ENCODE results near the gene PODNL1. TPM values are rescaled to one million over a fixed set of nuclear protein-coding genes. Genes with fewer than 3 reads are reported as not detected.

The PODNL1 gene
- total and polyA plus RNA-seq, 2 experiments from 2014 or later = 6.2 to 45.3 TPM

GRCh38 chr19:13982773-13983172 is 44.6 kb upstream of the PODNL1 start:
- WGBS, 2 experiments (ENCODE audit: low coverage in 1 of 2, low lambda C conversion rate in 2 of 2, missing lambda C conversion rate in 2 of 2) = 96 to 99% methylated on average over 9 of the region's 9 CpGs
- no peaks in the 10 kb centered on the region for H3K9me3 ChIP-seq (ENCODE audit: low read depth)
- H3K4me2 ChIP-seq (ENCODE audit: unreplicated experiment) = no peak overlapping the region
- no peaks in the 10 kb centered on the region for H3K27me3 ChIP-seq (replicated peaks; ENCODE audit: insufficient read depth)
- no peaks in the 10 kb centered on the region for H3K36me3 ChIP-seq (ENCODE audit: low read depth)
- no peak overlapping the region for H3K27ac ChIP-seq
- H3K79me2 ChIP-seq (ENCODE audit: insufficient read depth) = no peaks in the 10 kb centered on the region
- no peaks in the 10 kb centered on the region for H4K20me1 ChIP-seq (ENCODE audit: insufficient read depth)
- in situ Hi-C loops (cut with MboI) = no loop called here
- no peaks in the 10 kb centered on the region for H3F3A ChIP-seq (ENCODE audit: insufficient read depth)
- H3K9ac ChIP-seq = no peak overlapping the region
- no peak for DNase-seq
- no peaks in the 10 kb centered on the region for H3K9me2 ChIP-seq (ENCODE audit: insufficient read depth)
- H3K4me3 ChIP-seq = no peak overlapping the region
- no peak overlapping the region for H2AFZ ChIP-seq
- TF ChIP-seq EZH2 (IDR thresholded peaks at IDR 0.05; ENCODE audit: insufficient read depth, poor library complexity, severe bottlenecking) = no peak
- TF ChIP-seq EZH2phosphoT487 (IDR thresholded peaks at IDR 0.05; ENCODE audit: insufficient read depth, low read depth) = no peak
- H3K4me1 ChIP-seq (ENCODE audit: insufficient read depth) = peaks cover 7% of the 10 kb centered on the region; the same call in 1 of the 2 replicates

- Histone ChIP-seq H3K79me2 (ENCODE audit: insufficient read depth) (no peaks in the 10 kb centered on the region), H3K27me3 (replicated peaks; ENCODE audit: insufficient read depth) (no peaks in the 10 kb centered on the region), H2AFZ (no peak overlapping the region), H3K4me1 (ENCODE audit: insufficient read depth) (peaks cover 6% of the 10 kb centered on the region; the same call in 1 of the 2 replicates), H3K4me3 (no peak overlapping the region), H3K9me3 (ENCODE audit: low read depth) (no peaks in the 10 kb centered on the region), H3F3A (ENCODE audit: insufficient read depth) (no peaks in the 10 kb centered on the region), H3K36me3 (ENCODE audit: low read depth) (no peaks in the 10 kb centered on the region), H3K4me2 (ENCODE audit: unreplicated experiment) (no peak overlapping the region), H3K9me2 (ENCODE audit: insufficient read depth) (no peaks in the 10 kb centered on the region), H4K20me1 (ENCODE audit: insufficient read depth) (no peaks in the 10 kb centered on the region), H3K9ac (no peak overlapping the region), H3K27ac (no peak overlapping the region)
- TF ChIP-seq EZH2phosphoT487 (IDR thresholded peaks at IDR 0.05; ENCODE audit: insufficient read depth, low read depth) (no peak), EZH2 (IDR thresholded peaks at IDR 0.05; ENCODE audit: insufficient read depth, poor library complexity, severe bottlenecking) (no peak)
- no peak for DNase-seq
- WGBS, 2 experiments (ENCODE audit: low coverage in 1 of 2, low lambda C conversion rate in 2 of 2, missing lambda C conversion rate in 2 of 2) = 91 to 95% methylated on average over 17 of the region's 17 CpGs
- in situ Hi-C loops (cut with MboI) = no loop called here
Measured at GRCh38 chr19:13981988-13982501, 43.8 kb upstream of the PODNL1 start.

DNA sequence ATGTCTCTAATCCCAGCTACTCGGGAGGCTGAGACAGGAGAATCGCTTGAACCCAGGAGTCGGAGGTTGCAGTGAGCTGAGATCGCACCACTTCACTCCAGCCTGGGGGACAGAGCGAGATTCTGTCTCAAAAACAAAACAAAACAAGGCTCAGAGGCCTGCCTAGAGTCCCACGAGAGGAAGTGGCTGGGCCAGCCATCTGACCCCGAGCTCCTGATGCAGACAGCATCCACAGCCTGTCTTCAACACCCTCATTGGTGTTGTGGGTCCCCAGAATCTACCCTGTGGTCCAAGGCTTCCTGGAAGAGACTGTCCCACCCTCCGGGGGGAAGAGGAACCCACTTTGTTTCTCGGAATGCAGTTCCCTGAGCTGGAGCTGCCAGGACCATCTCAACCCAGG is 43.2 kb upstream of the PODNL1 start:
- Histone ChIP-seq H3K9me2 (ENCODE audit: insufficient read depth) (no peaks in the 10 kb centered on the region), H3K27ac (no peak overlapping the region), H3K4me1 (ENCODE audit: insufficient read depth) (no peaks in the 10 kb centered on the region), H2AFZ (no peak overlapping the region), H3K9ac (no peak overlapping the region), H3K9me3 (ENCODE audit: low read depth) (no peaks in the 10 kb centered on the region), H3K27me3 (replicated peaks; ENCODE audit: insufficient read depth) (no peaks in the 10 kb centered on the region), H3K4me3 (no peak overlapping the region), H3F3A (ENCODE audit: insufficient read depth) (no peaks in the 10 kb centered on the region), H3K36me3 (ENCODE audit: low read depth) (no peaks in the 10 kb centered on the region), H3K79me2 (ENCODE audit: insufficient read depth) (no peaks in the 10 kb centered on the region), H3K4me2 (ENCODE audit: unreplicated experiment) (no peak overlapping the region), H4K20me1 (ENCODE audit: insufficient read depth) (no peaks in the 10 kb centered on the region)
- WGBS, 2 experiments (ENCODE audit: low coverage in 1 of 2, low lambda C conversion rate in 2 of 2, missing lambda C conversion rate in 2 of 2) = 99% methylated on average over 8 to 9 of the region's 9 CpGs
- in situ Hi-C loops (cut with MboI) = no loop called here
- no peak for TF ChIP-seq EZH2 (IDR thresholded peaks at IDR 0.05; ENCODE audit: insufficient read depth, poor library complexity, severe bottlenecking)
- no peak for TF ChIP-seq EZH2phosphoT487 (IDR thresholded peaks at IDR 0.05; ENCODE audit: insufficient read depth, low read depth)
- DNase-seq = no peak

DNA sequence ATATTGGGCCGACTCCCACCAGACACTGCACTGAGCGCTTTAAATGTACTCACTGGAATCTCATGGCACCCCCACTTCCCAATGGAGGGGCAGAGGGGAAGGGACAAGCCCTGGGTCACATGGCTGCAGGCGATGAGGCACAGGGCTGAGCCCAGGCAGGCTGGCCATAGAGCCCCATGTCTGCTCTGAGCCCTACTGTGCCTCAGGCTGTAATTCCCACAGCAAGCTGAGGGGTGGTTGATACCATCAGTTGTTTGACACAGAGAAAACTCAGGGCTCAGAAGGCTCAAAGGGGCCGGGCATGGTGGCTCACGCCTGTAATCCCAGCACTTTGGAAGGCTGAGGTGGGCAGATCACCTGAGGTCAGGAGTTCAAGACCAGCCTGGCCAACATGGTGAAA is 42.8 kb upstream of the PODNL1 start:
- Histone ChIP-seq H3K9me2 (ENCODE audit: insufficient read depth) (no peaks in the 10 kb centered on the region), H3K4me1 (ENCODE audit: insufficient read depth) (no peaks in the 10 kb centered on the region), H3K27ac (no peak overlapping the region), H3K79me2 (ENCODE audit: insufficient read depth) (no peaks in the 10 kb centered on the region), H3K9me3 (ENCODE audit: low read depth) (no peaks in the 10 kb centered on the region), H3K27me3 (replicated peaks; ENCODE audit: insufficient read depth) (no peaks in the 10 kb centered on the region), H3K36me3 (ENCODE audit: low read depth) (no peaks in the 10 kb centered on the region), H2AFZ (no peak overlapping the region), H3K4me2 (ENCODE audit: unreplicated experiment) (no peak overlapping the region), H3K4me3 (no peak overlapping the region), H4K20me1 (ENCODE audit: insufficient read depth) (no peaks in the 10 kb centered on the region), H3K9ac (no peak overlapping the region), H3F3A (ENCODE audit: insufficient read depth) (no peaks in the 10 kb centered on the region)
- in situ Hi-C loops (cut with MboI) = no loop called here
- 91 to 94% methylated on average over 5 of the region's 5 CpGs for WGBS, 2 experiments (ENCODE audit: low coverage in 1 of 2, low lambda C conversion rate in 2 of 2, missing lambda C conversion rate in 2 of 2)
- TF ChIP-seq EZH2 (IDR thresholded peaks at IDR 0.05; ENCODE audit: insufficient read depth, poor library complexity, severe bottlenecking) = no peak
- TF ChIP-seq EZH2phosphoT487 (IDR thresholded peaks at IDR 0.05; ENCODE audit: insufficient read depth, low read depth) = no peak
- no peak for DNase-seq

DNA sequence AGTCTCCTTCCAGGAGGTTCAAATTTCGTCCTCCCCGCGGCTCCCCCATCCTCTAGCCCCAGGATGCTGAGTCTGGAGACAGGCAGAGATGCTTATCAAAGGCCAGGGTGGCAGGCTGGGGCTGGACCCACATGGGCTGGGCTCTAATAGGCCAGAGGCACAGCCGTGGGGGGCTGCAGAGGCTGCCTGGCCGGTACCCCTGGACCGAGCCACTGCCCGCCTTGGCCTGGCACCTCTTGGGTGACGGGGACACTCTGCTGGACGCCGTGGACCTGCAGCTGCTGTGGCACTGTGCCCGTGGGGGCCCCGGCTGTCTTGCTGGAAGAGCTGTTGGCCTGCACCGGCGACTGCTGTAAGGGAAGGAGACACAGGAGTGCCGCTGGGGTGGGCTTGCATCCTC is 42.1 kb upstream of the PODNL1 start:
- WGBS, 2 experiments (ENCODE audit: low coverage in 1 of 2, low lambda C conversion rate in 2 of 2, missing lambda C conversion rate in 2 of 2) = 92 to 95% methylated on average over 11 to 15 of the region's 15 CpGs
- H3F3A ChIP-seq (ENCODE audit: insufficient read depth) = no peaks in the 10 kb centered on the region
- TF ChIP-seq EZH2 (IDR thresholded peaks at IDR 0.05; ENCODE audit: insufficient read depth, poor library complexity, severe bottlenecking) (no peak), EZH2phosphoT487 (IDR thresholded peaks at IDR 0.05; ENCODE audit: insufficient read depth, low read depth) (no peak)
- DNase-seq = no peak
- no peak overlapping the region for H2AFZ ChIP-seq
- no peak overlapping the region for H3K4me2 ChIP-seq (ENCODE audit: unreplicated experiment)
- no peak overlapping the region for H3K27ac ChIP-seq
- in situ Hi-C loops (cut with MboI) = no loop called here
- no peak overlapping the region for H3K9ac ChIP-seq
- no peaks in the 10 kb centered on the region for H3K79me2 ChIP-seq (ENCODE audit: insufficient read depth)
- H3K9me2 ChIP-seq (ENCODE audit: insufficient read depth) = no peaks in the 10 kb centered on the region
- no peaks in the 10 kb centered on the region for H4K20me1 ChIP-seq (ENCODE audit: insufficient read depth)
- no peaks in the 10 kb centered on the region for H3K4me1 ChIP-seq (ENCODE audit: insufficient read depth)
- H3K9me3 ChIP-seq (ENCODE audit: low read depth) = no peaks in the 10 kb centered on the region
- no peak overlapping the region for H3K4me3 ChIP-seq
- no peaks in the 10 kb centered on the region for H3K36me3 ChIP-seq (ENCODE audit: low read depth)
- H3K27me3 ChIP-seq (replicated peaks; ENCODE audit: insufficient read depth) = no peaks in the 10 kb centered on the region

Measured in GM23248 (cell line).